CD4-positive, alpha-beta T cell treated with Interleukin-21 for 1 hour (primary cell): ENCODE measurements around the gene LCORL.
"Not testable (repeated sequence)": the region's sequence is repeated elsewhere in the genome, so short reads cannot be mapped to it uniquely, and the experiment has no call there.

Source experiments
- DNase-seq: peaks from one replicate; pipeline ENCODE4 v3.0.0-alpha.2; 2020

Gene LCORL

DNA sequence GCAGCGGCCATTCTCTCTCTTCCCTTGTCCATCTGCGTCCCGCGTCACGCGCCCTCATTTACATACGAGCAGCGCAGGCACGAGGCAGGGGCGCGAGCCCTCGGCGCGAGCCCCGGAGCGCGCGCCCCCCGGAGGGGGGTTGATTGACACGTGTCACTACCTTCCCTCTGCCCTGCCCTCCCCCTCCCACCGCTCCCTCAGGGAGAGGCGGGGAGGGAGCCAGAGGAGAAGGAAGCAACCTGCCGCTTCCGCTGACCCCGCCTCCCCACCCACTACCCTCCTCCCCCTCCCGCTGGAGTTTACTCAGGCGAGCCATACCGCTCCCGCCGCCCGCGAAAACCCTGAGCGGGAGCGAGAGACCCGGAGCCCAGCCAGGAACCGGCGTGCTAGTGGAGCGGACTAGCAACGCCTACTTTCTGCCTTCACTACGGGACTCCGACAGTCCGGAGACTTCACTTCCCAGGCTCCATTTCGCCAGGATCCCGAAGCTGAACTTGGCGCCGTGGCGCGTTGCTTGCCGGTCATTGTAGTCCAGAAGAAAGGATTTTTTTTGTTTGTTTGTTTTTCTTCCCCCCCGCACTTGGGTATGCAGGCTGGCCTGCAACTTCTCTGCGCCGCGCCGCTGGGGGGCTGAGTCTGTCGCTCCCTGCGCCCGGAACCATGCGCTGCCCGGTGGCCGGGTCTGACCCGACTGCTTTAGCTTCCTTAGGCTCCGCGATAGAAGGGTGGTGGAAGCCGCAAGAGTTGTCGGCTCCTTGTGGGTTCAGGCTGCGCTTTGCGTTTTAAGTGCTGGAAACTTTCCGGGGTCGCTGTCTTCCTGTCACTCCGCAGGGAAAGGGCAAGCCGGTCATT lies at the start of gene LCORL:
TSS of gene LCORL (minus strand) at position 36 of the 852 bp plus-strand sequence. CDS start at position 32, 4 bp downstream.
- DNase-seq, result peak; percentile 92

DNA sequence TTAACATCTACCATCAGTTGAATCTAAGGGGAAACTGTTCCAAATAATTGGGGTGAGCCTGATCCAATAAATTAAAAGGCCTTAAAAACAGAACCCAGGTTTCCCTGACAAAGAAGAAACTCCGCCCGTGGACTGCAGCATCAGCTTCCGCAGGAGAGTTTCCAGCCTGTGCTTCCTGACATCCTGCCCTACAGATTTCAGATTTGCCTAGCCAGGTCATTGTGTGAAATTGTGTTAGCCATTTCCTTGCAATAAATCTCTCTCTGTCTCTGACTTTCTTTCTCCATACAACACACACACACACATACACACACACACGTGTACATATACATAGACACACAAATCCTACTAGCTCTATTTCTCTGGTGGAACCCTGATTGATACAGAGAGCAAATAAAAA lies 48.3 kb upstream of the LCORL start:
- no peak for DNase-seq

DNA sequence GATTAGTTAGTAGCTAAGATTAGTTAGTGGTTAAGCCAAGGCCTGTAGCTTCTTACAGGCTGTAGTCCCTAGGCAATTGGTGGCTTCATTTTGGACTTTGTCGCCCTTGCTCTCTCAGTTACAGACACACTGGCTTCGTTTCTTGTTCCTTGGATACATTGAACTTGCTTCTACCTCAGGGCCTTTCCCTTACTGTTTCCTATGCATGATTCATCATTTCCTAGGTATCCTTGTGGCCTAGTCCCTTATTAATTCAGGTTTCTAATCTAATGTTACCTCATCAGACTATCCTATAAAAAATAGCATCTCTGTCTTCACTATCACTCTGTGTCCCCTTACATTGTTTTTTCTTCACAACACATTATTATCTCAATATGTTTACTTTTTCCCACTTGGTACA lies 45.5 kb upstream of the LCORL start:
- no peak for DNase-seq

DNA sequence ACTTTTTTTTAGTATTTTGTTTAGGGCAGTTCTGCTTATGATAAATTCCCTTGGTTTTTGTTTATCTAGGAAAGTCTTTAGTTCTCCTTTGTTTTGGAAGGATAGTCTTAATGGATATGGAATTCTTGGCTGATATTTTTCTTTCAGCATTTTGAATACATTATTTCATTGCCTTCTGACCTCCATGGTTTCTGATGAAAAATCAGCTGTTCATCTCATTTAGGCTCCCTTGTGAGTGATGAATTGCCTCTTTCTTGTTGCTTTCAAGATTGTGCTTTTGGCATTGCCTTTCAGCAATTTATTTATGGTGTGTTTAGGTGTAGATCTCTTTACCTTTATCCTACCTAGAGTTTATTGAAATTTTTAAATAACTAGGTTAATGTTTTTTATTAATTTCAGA lies 41.5 kb upstream of the LCORL start:
- DNase-seq, result no peak

DNA sequence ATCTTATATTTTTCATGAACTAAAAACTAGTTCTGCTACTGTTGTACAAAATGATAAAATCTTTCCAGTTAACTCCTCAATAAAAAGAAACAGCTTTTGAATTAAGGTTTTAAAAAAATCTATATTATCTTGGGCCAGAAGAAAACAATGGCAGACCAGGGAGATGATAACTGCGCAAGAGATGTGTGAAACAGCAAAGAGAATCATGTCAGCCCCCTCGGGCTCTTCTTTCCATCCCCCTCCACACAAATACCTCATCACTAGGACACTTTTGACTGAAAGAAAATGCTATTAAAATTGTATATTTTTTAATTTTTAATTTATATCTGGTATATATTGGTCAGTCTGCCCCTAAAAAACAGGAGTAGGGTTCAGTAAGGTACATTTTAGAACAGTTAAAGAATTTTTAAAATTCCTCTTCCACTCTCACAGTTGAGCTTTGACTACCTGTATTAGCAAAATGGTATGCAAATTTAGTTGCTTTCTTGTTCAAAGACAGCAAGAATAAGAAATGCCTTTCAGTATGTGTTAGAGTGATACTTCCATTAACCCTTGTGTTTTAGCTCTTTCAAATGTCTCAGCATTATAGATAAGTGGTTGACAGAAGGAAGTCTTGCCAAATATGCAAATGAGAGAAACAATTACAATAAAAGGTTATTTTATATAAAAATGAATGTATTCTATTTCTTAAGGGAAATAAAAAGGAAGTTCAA lies 36.4 kb upstream of the LCORL start:
- no peak for DNase-seq

DNA sequence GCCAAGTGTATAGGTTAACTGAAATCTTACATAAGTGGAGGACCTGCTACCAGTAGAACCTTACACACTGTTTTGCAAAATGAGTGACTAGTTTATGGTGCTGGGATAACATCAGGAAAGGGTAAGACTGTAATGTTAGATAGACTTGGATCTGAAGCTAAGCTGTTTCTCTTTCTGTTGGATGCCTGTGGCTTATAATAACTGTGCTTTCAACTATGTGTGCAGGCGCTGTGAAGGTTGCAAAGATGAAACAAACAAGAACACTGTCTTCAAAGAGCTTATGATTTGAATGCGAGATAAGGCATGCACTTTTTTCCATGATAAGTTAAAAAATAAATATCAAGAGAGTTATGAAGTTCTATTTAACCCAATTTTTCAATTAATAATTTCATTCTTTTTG lies 34.5 kb upstream of the LCORL start:
- no peak for DNase-seq

DNA sequence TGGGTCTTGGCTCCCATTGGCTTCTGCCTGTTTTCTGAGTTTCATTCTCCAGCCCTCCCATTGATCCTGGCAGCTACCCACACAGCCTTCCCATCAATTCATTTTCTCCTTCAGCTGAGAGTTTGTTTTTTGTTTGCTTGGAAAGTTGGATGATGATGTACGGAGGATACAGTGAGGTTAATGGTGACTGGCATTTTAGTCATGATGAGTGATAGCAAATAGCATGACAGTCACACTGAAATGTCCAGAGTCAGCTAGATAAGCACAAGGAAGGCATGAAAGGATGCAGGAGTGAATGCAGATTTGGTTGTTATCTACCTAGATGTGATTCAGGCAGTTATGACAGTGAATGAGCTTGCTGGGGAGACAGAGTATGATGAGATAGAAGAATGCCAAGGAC lies 30.6 kb upstream of the LCORL start:
- DNase-seq, result no peak

DNA sequence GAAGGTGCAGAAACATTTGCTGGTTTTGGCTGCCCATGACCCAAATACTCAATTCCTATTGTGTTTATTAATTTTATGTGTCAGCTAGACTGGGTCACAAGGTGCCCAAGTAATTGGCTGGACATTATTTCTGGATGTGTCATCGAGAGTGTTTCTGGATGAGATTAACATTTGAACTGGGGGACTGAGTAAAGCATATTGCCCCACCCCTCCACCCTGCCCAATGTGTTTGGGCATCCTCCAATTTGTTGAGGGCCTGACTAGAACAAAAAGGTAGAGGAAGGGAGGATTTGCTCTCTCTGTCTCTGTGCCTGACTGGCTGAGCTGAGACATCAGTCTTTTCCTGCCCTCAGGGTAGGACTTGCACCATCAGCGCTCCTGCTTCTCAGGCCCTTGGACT lies 29.7 kb upstream of the LCORL start:
- no peak for DNase-seq

DNA sequence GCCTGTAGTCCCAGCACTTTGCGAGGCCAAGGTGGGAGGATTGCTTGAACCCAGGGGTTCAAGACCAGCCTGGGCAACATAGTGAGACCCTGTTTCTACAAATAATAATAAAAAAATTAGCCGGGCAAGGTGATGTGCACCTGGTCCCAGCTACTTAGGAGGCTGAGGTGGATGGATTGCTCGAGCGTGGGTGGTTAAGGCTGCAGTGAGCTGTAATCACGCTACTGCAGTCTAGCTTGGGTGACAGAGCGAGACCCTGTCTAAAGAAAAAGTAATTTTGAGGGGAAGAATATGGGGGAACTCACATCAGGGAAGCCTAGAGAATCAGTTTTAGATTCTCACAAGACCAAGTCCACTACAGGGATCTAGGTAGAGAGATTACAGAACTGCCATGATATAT lies 28.9 kb upstream of the LCORL start:
- no peak for DNase-seq

DNA sequence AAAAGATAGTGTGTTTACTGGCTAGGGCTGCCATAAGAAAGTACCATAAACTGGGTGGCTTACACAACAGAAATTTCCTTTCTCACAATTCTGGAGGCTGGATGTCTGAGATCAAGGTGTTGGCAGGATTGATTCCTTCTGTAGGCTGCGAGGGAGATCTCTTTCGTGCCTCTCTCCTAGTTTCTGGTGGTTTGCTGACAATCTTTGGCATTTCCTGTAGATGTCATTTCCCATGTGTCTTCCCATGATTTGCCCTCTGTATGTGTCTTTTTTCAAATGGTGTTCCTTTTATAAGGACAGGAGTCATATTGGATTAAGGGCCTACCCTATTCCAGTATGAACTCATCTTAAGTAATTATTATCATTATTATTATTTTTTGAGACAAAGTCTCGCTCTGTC lies 27.9 kb upstream of the LCORL start:
- DNase-seq, result no peak

DNA sequence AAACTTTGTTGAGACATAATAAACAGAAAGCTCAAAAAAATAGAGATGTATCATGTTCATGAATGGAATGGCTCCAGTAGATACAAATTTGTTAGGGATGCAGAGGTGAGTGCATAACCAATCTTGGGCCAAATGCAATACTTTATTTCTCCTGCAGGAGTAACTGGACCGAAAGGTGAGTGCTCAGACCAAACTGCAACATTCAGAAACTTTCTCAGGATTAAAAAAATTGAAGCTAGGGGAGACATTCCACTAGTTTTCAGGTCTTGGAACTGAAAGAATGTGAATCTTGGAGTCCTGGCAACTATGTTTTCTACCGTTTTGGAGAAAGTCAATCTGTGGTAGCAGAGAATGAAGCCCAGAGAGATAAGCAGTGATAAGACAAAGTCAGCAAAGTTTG lies 21.2 kb upstream of the LCORL start:
- DNase-seq, result no peak

DNA sequence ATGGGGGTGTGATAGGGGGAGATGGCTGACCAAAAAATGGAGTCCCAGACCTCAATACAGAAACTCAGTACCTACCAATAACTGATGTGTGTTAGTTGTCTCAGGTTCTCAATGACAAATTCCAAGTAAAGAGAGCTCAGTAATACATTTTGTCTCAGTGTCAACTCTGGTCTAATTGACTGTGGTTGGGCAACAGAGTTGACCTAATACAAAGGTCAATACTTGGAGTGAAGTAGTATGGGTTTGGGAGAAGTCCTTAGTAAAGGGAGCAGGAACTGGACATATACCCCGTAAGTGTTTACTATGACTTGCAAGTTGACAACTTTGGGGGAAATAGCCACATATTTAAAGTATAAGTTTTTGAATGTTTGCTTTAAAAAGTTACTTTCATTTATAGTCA lies 20.5 kb upstream of the LCORL start:
- no peak for DNase-seq

DNA sequence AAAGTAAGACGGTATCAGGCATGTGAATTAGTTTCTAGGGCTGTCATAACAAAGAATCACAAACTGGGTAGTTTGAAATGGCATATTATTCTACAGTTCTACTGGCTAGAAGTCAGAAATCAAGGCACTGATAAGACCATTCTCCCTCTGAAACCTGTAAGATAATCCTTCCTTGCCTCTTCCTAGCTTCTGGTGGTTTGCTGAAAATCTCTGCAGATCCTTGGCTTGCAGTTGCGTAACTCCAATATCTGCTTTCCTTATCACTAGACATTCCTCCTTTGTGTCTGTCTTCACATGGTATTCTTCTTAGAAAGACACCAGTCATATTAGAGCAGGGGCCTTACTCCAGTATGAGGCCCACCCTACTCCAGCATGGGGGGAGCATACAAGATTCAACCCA lies 19.6 kb upstream of the LCORL start:
- DNase-seq, result no peak

DNA sequence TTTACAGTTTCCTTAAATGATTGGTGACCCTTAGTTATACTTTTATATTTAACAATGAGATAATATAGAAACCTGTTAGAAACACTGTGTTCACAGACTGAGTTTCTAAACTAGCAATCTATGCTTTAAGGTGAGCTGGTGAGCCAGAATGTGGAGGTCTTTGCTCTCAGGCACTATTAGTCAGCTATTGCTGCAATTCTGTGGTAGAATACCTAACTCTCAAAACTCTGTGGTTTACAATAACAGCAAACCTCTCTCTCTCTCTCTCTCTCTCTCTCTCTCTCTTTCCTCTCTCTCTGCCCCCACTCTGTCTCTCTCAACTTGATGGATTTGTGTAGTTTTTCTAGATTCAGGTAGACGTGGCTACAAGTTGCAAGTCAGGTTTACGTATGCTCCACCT lies 17.6 kb upstream of the LCORL start:
- DNase-seq, result no peak

DNA sequence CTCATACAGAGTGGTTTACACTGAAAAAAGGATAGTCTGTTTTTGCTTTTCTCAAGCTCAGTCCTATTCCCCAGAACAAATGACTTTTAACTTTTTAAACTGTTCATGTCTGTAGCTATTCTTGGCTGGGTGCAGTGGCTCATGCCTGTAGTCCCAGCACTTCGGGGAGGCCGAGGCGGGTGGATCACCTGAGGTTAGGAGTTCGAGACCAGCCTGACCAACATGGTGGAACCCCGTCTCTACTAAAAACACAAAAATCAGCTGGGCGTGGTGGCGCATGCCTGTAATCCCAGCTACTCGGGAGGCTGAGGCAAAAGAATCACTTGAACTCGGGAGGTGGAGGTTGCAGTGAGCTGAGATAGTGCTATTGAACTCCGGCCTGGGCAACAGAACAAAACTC lies 14.8 kb upstream of the LCORL start:
- not testable (repeated sequence) for DNase-seq

DNA sequence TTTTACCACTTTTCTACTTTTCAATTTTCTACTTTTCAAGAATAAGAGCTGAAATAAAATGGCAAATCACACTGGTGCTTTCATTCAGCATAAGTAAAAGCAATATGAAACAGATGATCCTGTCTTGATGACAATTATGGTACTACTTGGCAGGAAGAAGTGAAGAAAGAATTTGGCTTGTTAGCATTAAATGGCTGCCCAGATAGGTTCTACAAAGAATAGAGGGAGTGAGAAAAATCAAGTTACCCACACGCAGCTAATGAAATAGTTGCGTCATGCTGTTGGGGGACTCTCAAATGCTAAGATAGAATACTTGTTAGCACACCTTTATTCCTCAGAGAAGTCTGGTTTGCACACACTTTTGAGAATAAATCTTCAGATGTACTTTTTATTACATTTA lies 12.5 kb upstream of the LCORL start:
- no peak for DNase-seq

DNA sequence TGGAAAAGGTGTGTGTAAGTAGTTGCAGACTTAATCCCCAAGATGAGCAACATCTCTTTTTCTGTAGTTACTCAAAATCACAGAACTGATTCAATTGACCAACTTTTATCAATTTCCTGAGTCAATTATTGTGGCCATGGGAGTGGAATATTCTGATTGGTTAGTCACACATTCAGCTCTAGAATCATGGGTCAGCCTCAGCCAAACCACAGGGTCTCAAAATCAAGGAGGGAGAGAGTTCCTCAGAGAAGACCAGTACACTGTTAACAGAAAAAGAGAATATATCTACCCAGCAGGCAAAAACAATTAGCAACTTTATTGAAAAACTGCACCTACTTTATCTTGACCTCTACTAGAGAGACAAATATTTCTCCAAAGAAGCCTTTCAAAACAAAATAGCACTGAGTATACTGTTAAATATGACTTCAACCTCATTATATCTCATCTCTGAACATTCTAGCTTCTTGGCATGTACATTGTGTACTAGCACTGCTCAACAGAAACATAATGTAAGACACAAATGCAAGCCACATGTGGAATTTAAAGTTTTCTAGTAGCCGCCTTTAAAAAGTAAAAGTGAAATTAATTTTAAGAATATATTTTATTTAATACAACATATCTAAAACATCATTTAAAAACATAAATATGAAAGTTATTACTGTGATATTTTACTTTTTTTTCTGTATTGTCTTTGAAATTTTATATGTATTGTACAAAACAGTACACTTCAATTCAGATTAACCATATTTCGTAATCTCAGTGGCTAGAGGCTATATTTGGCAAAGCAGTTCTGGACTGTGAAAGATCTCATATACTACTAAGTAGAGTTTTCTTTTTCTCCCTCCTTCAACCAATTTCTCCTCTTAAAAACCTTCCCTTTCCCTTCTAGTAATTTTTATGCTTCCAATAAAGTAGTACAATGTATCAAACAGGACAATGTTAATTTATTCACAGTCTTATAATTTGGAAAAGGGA lies 11.8 kb upstream of the LCORL start:
- no peak for DNase-seq

DNA sequence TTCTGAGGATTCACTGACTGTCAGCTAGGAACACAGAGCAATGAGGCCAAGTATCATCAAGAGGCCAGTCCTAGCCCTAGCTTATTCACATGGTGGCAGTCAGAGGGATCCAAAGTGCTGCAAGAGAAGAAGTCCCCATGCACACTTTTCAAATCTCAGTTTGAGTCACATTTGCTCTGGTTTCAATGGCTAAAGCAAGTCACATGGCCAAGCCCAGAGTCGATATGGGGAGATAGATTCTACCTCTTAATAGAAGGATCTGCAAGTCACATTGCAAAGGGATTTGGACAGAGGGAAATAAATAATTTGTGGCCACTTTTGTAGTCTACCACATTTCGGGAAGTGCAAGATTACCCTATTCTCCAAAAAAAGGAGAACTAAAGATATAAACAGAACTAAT lies 3.7 kb upstream of the LCORL start:
- no peak for DNase-seq

DNA sequence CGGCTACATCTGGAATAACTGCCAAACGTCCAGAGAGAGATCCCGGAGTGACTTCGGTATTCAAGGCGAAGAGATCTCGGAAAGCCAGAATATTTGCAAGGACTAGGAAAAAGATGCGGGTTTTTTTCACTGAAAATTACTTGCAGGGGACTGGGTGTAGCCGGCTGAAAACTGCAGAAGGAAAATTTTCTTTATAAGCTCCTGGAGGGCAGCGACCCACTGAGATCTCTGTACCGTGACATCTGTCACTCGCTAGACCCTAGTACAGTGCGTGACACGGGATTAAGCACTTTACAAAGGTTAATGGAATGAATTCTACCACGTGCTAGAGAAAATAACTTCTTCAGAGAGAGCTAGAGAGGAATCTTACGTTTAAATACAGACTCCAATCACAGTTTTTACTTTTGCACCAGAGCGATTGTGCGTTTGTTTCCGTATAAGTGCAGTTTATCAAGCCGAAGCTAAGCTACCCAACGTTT lies 1.1 kb upstream of the LCORL start:
- DNase-seq, result peak; percentile 3

DNA sequence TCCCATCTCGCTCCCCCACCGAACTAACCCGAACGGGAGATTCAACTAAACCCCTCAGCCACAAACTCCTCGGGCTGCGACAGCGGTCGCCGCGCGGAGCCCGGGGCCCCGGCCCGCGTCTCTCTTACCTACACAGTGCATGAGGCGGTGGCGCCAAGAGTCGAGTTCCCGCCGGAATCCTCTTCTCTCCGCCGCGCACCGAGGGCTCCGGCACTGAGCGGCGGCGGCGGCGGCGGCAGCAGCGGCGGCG lies 160 bp downstream of the LCORL start:
- DNase-seq, result no peak

DNA sequence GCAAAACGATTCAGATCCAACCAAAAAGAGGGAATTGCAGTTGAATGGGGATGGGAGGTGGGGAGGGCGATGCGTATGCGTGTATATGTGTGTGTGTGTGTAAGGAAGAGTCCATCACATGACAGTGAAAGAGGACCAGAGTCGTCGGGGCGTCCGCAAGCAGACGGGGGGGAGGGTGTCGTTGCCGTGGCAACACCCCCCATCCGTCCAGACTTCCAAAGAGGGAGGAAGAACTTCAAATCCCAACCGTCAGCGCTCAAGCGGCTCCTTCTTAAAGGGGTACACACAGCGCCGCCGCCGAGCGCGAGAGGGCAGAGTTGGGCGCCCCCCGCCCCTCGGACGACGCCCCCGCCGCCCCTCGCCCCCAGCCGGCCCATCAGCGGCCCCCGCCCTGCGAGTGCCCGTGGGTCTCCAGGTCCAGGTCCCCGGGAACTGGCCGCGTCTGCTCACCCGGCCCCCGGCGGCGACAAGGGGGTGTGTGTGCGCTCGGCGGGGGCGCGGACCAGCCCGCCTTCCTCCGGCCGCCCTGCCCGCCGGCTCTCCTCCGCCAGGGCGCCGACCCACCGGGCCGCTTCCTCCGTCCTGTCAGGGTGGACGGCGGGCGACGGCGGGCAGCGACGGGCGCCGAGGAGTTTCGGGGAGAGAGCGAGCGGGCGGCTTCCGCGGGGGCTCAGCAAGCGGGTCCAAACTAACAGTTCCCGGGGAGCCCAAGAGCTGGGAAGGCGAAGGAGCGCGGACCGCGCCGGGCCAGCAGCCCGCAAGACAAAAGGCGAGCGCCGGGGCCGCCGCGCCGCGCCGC lies 685 bp downstream of the LCORL start:
- peak; percentile 61 for DNase-seq

DNA sequence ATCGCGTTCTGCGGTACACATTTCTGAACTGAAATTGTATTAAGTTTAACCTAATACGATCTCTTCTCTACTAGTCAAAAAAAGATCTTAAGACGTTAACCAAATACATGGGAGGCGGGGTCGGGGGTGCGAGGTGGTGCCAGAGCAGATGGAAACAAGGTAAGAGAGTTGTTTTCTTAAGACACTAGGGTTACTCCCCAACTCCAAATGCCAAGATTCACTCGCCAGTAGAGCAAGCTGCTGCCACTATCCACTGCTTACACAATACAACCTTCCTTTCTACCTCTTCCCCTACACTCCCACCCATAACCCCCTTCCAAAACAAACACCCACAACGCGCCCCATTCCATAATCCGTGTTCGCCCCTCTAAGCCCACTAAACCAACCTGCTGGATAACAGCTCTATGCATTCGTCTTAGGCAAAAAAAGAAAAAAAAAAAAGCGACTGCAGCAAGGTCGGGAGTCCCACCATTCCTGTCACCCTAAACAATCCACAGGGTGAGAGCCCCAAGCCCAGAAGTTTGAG lies 1.3 kb downstream of the LCORL start:
- peak; percentile 10 for DNase-seq
